Activated CD4-positive, alpha-beta T cell treated with anti-CD3 and anti-CD28 coated beads, Interleukin-2, amount 50 U/mL, for 16 hours (primary cell): ENCODE data around the gene TGFBR3.

Experiments
- DNase-seq: peaks from one replicate; pipeline ENCODE4 v3.0.0-alpha.2; 2020

The TGFBR3 gene

GRCh38 chr1:91796390-91796654 lies 89.6 kb downstream of the TGFBR3 start:
- no peak for DNase-seq

- DNase-seq: no peak
These were observed 90.2 kb downstream of the TGFBR3 start for GRCh38 chr1:91795591-91796389.

GRCh38 chr1:91793877-91794276 lies 92.1 kb downstream of the TGFBR3 start:
- no peak for DNase-seq

- no peak for DNase-seq
These were observed 92.8 kb downstream of the TGFBR3 start for GRCh38 chr1:91793189-91793588.

- no peak for DNase-seq
These were observed 93.4 kb downstream of the TGFBR3 start for GRCh38 chr1:91792489-91793071.

- no peak for DNase-seq
These were observed 94.1 kb downstream of the TGFBR3 start for GRCh38 chr1:91791691-91792488.

GRCh38 chr1:91791103-91791502 lies 94.8 kb downstream of the TGFBR3 start:
- no peak for DNase-seq

GRCh38 chr1:91790392-91790791 lies 95.6 kb downstream of the TGFBR3 start:
- DNase-seq: no peak

GRCh38 chr1:91789273-91789997 lies 96.5 kb downstream of the TGFBR3 start:
- DNase-seq: no peak

- DNase-seq: no peak
These were observed 98.0 kb downstream of the TGFBR3 start for GRCh38 chr1:91787919-91788318.

GRCh38 chr1:91784616-91785015 lies 101.3 kb downstream of the TGFBR3 start:
- no peak for DNase-seq

GRCh38 chr1:91784191-91784590 lies 101.8 kb downstream of the TGFBR3 start:
- no peak for DNase-seq

GRCh38 chr1:91783423-91784170 lies 102.4 kb downstream of the TGFBR3 start:
- DNase-seq: no peak

- DNase-seq: no peak
These were observed 103.9 kb downstream of the TGFBR3 start for GRCh38 chr1:91781901-91782622.

- DNase-seq: no peak
These were observed 104.6 kb downstream of the TGFBR3 start for GRCh38 chr1:91781371-91781825.

- no peak for DNase-seq
These were observed 106.4 kb downstream of the TGFBR3 start for GRCh38 chr1:91779548-91780021.

GRCh38 chr1:91778964-91779363 lies 107.0 kb downstream of the TGFBR3 start:
- DNase-seq: no peak

GRCh38 chr1:91777630-91778300 lies 108.2 kb downstream of the TGFBR3 start:
- DNase-seq: no peak

- no peak for DNase-seq
These were observed 108.8 kb downstream of the TGFBR3 start for GRCh38 chr1:91777196-91777595.

GRCh38 chr1:91776068-91776794 lies 109.7 kb downstream of the TGFBR3 start:
- no peak for DNase-seq
